ENCODE measurements around the gene ARHGAP33. TPM values are rescaled to one million over a fixed set of nuclear protein-coding genes. Genes with fewer than 3 reads are reported as not detected.

The ARHGAP33 gene
- total and polyA plus RNA-seq, 2 donors: 10.2 to 17.4 TPM

- H3K4me1 ChIP-seq (ENCODE audit: insufficient read depth): no peaks in the 10 kb centered on the region
- no peaks in the 10 kb centered on the region for H3K36me3 ChIP-seq (ENCODE audit: insufficient read depth)
- 7% methylated on average over 41 of the region's 41 CpGs for WGBS
- H3K4me3 ChIP-seq (ENCODE audit: low read depth, low read length): peak overlapping the region; percentile 59
- H3K27ac ChIP-seq (ENCODE audit: low read depth): peak overlapping the region; percentile 92
- DNase-seq (ENCODE audit: extremely low spot score): peak; percentile 95
Measured at GRCh38 chr19:35744430-35745327, 30.7 kb upstream of the ARHGAP33 start.

GRCh38 chr19:35745328-35746086, 29.9 kb upstream of the ARHGAP33 start, which contains the start of the genes PSENEN and U2AF1L4:
PSENEN (plus strand) TSS chr19:35745651; CDS start chr19:35745931, 280 bp downstream.
U2AF1L4 (minus strand) TSS chr19:35745418; CDS start chr19:35745391, 27 bp downstream.
- Histone ChIP-seq H3K4me3 (ENCODE audit: low read depth, low read length) (peak within 1 kb of the TSS; percentile 61), H3K4me1 (ENCODE audit: insufficient read depth) (no peaks in the 10 kb centered on the region)
- under 1% methylated on average over 40 of the region's 40 CpGs for WGBS

GRCh38 chr19:35746087-35746462, 29.3 kb upstream of the ARHGAP33 start:
- Histone ChIP-seq H3K4me3 (ENCODE audit: low read depth, low read length) (peak overlapping the region; percentile 61), H3K27ac (ENCODE audit: low read depth) (no peak overlapping the region), H3K36me3 (ENCODE audit: insufficient read depth) (no peaks in the 10 kb centered on the region), H3K4me1 (ENCODE audit: insufficient read depth) (no peaks in the 10 kb centered on the region)
- WGBS: 17% methylated on average over 4 of the region's 4 CpGs
- DNase-seq (ENCODE audit: extremely low spot score): no peak

More at GRCh38 chr19:35745328-35746086, 29.9 kb upstream of the ARHGAP33 start, which contains the start of the genes PSENEN and U2AF1L4:
- Histone ChIP-seq H3K27ac (ENCODE audit: low read depth) (peak within 1 kb of the TSS; percentile 92), H3K36me3 (ENCODE audit: insufficient read depth) (no peaks in the 10 kb centered on the region)
- DNase-seq (ENCODE audit: extremely low spot score): peak; percentile 97

GRCh38 chr19:35746531-35746930, 28.8 kb upstream of the ARHGAP33 start:
- DNase-seq (ENCODE audit: extremely low spot score): no peak
- Histone ChIP-seq H3K36me3 (ENCODE audit: insufficient read depth) (no peaks in the 10 kb centered on the region), H3K4me3 (ENCODE audit: low read depth, low read length) (no peak overlapping the region), H3K27ac (ENCODE audit: low read depth) (no peak overlapping the region), H3K4me1 (ENCODE audit: insufficient read depth) (no peaks in the 10 kb centered on the region)
- WGBS: 90% methylated on average over 5 of the region's 5 CpGs

GRCh38 chr19:35748106-35749020, 27.0 kb upstream of the ARHGAP33 start, which contains the start of gene LIN37:
LIN37 (plus strand) TSS chr19:35748576; CDS start chr19:35748725, 149 bp downstream.
- H3K36me3 ChIP-seq (ENCODE audit: insufficient read depth): no peaks in the 10 kb centered on the region
- peak within 1 kb of the TSS; percentile 78 for H3K4me3 ChIP-seq (ENCODE audit: low read depth, low read length)
- WGBS: under 1% methylated on average over 45 of the region's 45 CpGs
- H3K27ac ChIP-seq (ENCODE audit: low read depth): peak within 1 kb of the TSS; percentile 86
- peak; percentile 100 for DNase-seq (ENCODE audit: extremely low spot score)
- H3K4me1 ChIP-seq (ENCODE audit: insufficient read depth): no peaks in the 10 kb centered on the region

- Histone ChIP-seq H3K36me3 (ENCODE audit: insufficient read depth) (no peaks in the 10 kb centered on the region), H3K27ac (ENCODE audit: low read depth) (no peak overlapping the region), H3K4me1 (ENCODE audit: insufficient read depth) (no peaks in the 10 kb centered on the region), H3K4me3 (ENCODE audit: low read depth, low read length) (no peak overlapping the region)
- WGBS: 96% methylated on average over 5 of the region's 5 CpGs
- DNase-seq (ENCODE audit: extremely low spot score): no peak
Measured at GRCh38 chr19:35750167-35750566, 25.2 kb upstream of the ARHGAP33 start.

GRCh38 chr19:35751839-35752745, 23.3 kb upstream of the ARHGAP33 start:
- no peaks in the 10 kb centered on the region for H3K36me3 ChIP-seq (ENCODE audit: insufficient read depth)
- H3K4me3 ChIP-seq (ENCODE audit: low read depth, low read length): no peak overlapping the region
- whole genome bisulfite sequencing: 84% methylated on average over 14 of the region's 14 CpGs
- H3K27ac ChIP-seq (ENCODE audit: low read depth): no peak overlapping the region
- no peak for DNase-seq (ENCODE audit: extremely low spot score)
- H3K4me1 ChIP-seq (ENCODE audit: insufficient read depth): no peaks in the 10 kb centered on the region

- Histone ChIP-seq H3K4me1 (ENCODE audit: insufficient read depth) (no peaks in the 10 kb centered on the region), H3K36me3 (ENCODE audit: insufficient read depth) (no peaks in the 10 kb centered on the region), H3K27ac (ENCODE audit: low read depth) (no peak overlapping the region), H3K4me3 (ENCODE audit: low read depth, low read length) (no peak overlapping the region)
- no peak for DNase-seq (ENCODE audit: extremely low spot score)
- WGBS: 92% methylated on average over 20 of the region's 20 CpGs
Measured at GRCh38 chr19:35752746-35753350, 22.5 kb upstream of the ARHGAP33 start.

GRCh38 chr19:35753634-35754369, 21.6 kb upstream of the ARHGAP33 start:
- Histone ChIP-seq H3K27ac (ENCODE audit: low read depth) (no peak overlapping the region), H3K36me3 (ENCODE audit: insufficient read depth) (no peaks in the 10 kb centered on the region), H3K4me1 (ENCODE audit: insufficient read depth) (no peaks in the 10 kb centered on the region), H3K4me3 (ENCODE audit: low read depth, low read length) (no peak overlapping the region)
- DNase-seq (ENCODE audit: extremely low spot score): no peak
- WGBS: 86% methylated on average over 20 of the region's 20 CpGs

GRCh38 chr19:35754370-35755130, 20.8 kb upstream of the ARHGAP33 start:
- Histone ChIP-seq H3K4me1 (ENCODE audit: insufficient read depth) (no peaks in the 10 kb centered on the region), H3K4me3 (ENCODE audit: low read depth, low read length) (no peak overlapping the region), H3K36me3 (ENCODE audit: insufficient read depth) (no peaks in the 10 kb centered on the region), H3K27ac (ENCODE audit: low read depth) (peak overlapping the region; percentile 78)
- DNase-seq (ENCODE audit: extremely low spot score): no peak
- 53% methylated on average over 13 of the region's 13 CpGs for WGBS

- Histone ChIP-seq H3K36me3 (ENCODE audit: insufficient read depth) (no peaks in the 10 kb centered on the region), H3K4me3 (ENCODE audit: low read depth, low read length) (peak overlapping the region; percentile 51), H3K27ac (ENCODE audit: low read depth) (peak overlapping the region; percentile 78), H3K4me1 (ENCODE audit: insufficient read depth) (no peaks in the 10 kb centered on the region)
- WGBS: 20% methylated on average over 17 of the region's 17 CpGs
- no peak for DNase-seq (ENCODE audit: extremely low spot score)
Measured at GRCh38 chr19:35755131-35755549, 20.2 kb upstream of the ARHGAP33 start.

Data from urinary bladder (tissue), 4 donors.